Measurements from ENCODE around the gene SF3B5.
"Not testable (repeated sequence)": the region's sequence is repeated elsewhere in the genome, so short reads cannot be mapped to it uniquely, and the experiment has no call there.

The SF3B5 gene

GRCh38 chr6:144104898-144105487, 9.6 kb upstream of the SF3B5 start:
- peak; percentile 85 for DNase-seq (ENCODE audit: low spot score)

DNA sequence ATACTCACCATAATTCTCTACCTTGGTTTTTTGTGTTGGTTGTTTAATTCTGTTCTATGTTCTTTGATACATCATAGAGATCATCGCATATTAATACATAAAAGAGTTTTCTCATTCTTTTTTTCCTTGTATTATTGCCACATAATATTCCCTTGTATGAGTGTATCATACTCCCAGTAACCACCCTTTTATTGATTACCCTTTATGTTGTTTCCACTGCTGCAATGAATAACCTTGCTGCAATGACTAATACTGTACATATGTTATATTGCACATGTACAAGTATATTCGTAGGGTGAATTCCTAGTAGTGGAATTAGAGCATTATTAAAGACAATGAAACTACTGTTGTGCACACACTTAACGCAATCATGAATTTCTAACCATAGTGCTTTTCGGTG, 9.1 kb upstream of the SF3B5 start:
- DNase-seq (ENCODE audit: low spot score) = no peak

- DNase-seq (ENCODE audit: low spot score) = no peak
These were observed 7.7 kb upstream of the SF3B5 start for GRCh38 chr6:144103026-144103563.

DNA sequence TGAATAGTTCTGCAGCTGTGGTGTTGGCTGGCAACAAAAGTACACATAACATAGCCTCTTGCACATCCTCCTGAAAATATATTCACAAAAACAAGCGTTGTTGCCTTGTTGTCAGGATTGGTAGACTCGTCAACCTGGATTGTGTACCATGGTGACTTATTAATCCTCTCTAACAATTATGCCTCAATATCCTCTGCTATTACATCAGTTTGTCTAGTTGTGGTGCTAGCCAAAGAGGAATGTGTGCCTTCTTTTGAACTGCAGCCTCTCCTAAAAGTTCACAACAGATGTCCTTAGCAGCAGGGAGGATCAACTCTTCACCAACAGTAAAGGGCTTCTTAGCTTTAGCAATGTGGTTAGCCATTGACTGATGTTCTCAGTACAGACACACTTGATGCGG, 3.6 kb upstream of the SF3B5 start:
- DNase-seq (ENCODE audit: low spot score) = no peak

- DNase-seq (ENCODE audit: low spot score) = no peak
These were observed 641 bp downstream of the SF3B5 start for GRCh38 chr6:144094731-144095133.

GRCh38 chr6:144093658-144094057, 1.7 kb downstream of the SF3B5 start:
- DNase-seq (ENCODE audit: low spot score) = no peak

DNA sequence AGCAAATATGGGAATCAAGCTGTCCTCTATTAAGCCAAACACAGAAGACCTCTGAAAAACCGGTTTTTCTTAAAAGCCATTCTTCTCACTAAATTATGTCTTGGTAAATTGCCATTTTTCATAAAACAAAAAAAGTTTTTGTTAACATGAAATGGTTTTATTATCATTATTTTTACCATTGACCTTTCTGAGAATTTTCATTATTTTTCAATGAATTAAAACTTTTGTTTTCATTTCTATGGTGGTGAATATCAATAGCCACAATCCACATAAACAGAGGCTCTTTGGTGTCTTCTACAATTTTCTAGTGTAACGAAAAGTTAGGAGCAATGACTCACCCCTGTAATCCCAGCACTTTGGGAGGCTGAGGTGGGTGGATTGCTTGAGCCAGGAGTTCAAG, 2.1 kb downstream of the SF3B5 start:
- no peak for DNase-seq (ENCODE audit: low spot score)

DNA sequence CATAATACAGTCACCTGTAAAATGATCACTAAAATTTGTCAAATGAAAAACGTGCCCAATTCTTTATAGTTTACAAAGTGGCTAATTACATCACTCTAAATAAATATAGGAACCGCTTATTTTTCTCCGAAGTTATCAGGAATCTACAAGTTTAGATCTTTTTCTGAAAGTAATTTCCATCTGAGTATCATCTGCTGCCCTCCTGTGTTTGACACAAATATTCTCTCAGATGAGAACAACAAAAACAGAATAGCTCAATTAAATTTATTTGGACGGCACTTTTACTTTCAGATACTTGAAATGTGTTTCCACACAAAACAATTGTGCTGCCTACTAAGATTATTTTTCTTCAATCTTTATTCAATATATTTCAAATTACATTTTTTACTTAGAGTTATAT, 5.0 kb downstream of the SF3B5 start:
- no peak for DNase-seq (ENCODE audit: low spot score)

DNA sequence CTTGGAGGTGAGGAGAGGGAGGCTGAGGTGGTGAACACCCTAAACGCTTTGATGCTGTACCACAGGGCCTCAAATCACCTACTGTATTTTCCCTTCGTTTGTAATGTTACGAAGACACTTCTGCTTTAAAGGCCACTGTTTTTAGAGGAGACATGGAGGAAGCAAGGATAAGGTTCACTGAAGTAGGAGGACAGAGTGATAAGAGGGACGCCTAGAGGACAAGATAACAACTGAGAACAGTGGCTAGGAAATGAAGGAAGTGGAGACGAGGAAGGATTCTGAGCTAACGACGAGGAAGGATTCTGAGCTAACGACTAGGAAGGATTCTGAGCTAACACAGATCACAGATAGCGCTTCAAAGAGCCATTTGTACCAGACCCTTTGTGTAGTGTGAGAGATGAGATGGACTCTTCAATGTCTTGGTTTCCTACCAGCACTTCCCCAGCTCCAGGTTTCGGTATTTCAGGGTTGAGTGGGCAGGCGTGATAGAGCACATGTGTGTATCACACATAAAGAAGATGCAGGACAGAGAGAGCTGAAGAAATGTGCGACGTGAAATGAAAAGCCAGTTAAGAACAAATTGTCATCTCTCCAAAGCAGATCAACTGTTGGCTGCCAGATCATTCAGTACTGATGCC, 7.5 kb downstream of the SF3B5 start:
- DNase-seq (ENCODE audit: low spot score) = no peak

DNA sequence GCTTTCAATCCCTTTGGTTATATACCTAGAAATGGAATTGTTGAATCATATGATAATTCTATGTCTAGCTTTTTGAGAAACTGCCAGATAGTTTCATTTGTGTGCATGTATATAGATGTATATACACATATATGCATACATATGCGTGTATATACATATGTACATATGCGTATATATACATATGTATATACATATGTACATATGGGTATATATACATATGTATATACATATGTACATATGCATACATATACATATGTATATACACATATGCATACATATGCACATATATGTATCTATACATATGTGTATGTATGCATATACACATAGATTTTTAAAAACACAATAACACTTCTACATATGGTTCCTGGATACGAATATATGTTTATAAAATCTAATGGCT, 8.4 kb downstream of the SF3B5 start:
- no peak for DNase-seq (ENCODE audit: low spot score)

DNA sequence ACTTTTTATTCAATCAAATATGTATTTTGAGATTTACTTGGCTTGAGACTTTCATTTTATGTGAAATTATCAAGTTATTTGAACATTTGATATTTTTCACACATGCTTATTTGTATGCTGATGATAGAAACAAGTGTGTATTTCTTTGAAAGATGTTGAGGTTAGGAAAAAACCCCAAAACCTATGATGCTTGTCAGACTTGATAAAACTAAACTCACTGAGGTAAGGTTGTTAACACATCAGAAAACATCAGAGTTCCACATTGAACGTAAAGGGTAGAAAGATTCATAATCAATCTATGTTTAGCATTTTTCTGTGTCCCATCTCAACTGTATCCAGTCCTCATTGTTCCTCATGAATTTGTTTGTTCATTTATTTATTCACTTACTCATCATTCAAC, 12.2 kb downstream of the SF3B5 start:
- DNase-seq (ENCODE audit: low spot score) = no peak

DNA sequence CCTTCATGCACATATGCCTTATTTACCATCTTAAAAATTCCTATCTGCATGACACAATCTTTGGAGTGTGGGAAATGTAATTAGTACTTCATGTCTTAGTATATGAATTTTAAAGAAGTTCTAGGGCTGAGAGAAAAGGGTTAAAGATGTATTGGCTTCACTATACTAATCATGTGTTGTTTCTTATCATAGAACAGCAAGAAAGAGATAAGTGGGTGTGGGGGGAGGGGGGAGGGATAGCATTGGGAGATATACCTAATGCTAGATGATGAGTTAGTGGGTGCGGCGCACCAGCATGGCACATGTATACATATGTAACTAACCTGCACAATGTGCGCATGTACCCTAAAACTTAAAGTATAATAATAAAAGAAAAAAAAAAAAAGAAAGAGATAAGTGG, 13.0 kb downstream of the SF3B5 start:
- DNase-seq (ENCODE audit: low spot score) = not testable (repeated sequence)

DNA sequence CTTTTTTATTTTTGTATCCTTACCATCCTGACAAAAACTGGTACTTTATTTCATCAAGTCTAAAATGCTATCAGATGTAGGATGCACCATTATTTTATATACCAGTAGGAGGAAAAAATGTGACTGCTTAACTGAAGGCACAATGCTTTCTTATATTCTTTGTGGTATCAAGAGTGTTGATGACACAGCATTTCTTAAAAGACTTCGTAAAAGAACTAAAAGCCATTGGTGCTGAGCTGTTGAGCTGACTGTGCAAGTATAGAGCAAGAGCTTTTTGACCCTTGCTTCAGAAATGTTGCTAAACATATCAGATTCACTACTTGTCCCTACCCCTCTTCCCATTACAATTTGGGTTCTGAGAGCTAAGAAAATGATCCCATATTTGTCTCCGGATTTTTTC, 17.5 kb downstream of the SF3B5 start:
- DNase-seq (ENCODE audit: low spot score) = no peak

DNA sequence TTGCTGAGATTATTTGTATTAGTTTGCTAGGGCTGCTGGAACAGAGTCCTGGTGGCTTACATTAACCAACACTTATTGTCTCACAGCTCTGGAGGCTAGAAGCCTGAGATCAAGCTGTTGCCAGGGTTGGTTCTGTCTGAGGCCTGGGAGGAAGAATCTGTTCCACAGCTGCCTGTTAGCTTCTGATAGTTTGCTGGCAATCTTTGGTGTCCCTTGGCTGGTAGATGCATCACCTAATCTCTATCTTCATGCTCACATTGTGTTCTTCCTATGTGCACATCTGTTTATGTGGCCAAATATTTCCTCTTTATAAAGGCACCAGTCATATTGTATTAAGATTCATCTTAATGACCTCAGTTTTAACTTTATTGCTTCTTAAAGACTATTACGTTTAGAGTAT, 19.5 kb downstream of the SF3B5 start:
- no peak for DNase-seq (ENCODE audit: low spot score)

DNA sequence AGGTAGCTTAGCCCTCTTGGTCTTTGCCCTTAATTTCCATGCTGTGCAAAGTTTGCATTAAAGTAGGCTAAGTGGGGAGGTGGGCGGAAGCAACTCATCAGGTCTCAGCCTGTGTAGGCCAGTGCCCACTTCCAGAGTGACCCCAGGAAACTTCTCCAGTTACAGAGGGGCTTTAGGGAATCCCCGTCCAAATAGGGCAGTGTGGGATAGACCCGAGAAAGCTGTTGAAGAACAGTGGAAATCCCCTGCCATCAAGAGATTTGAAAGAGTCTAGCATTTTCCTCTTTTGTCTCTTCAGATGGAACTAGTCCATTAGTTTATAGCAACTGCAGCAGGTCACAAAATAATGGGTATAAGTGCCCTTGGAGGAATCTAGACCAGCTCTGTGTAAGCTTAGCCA, 20.2 kb downstream of the SF3B5 start:
- DNase-seq (ENCODE audit: low spot score) = no peak

- DNase-seq (ENCODE audit: low spot score) = no peak
These were observed 22.3 kb downstream of the SF3B5 start for GRCh38 chr6:144073024-144073423.

DNA sequence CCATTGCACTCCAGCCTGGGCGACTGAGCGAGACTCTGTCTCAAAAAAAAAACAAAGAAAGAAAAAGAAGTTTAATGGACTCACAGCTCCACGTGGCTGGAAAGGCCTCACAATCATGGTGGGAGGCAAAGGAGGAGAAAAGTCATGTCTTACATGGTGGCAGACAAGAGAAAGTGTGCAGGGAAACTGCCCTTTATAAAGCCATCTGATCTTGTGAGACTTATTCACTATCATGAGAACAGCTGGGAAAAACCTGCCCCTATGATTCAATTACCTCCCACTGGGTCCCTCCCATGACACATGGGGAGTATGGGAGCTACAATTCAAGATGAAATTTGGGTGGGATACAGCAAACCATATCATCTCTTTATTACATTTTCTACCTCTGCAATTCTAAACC, 25.9 kb downstream of the SF3B5 start:
- DNase-seq (ENCODE audit: low spot score) = no peak

DNA sequence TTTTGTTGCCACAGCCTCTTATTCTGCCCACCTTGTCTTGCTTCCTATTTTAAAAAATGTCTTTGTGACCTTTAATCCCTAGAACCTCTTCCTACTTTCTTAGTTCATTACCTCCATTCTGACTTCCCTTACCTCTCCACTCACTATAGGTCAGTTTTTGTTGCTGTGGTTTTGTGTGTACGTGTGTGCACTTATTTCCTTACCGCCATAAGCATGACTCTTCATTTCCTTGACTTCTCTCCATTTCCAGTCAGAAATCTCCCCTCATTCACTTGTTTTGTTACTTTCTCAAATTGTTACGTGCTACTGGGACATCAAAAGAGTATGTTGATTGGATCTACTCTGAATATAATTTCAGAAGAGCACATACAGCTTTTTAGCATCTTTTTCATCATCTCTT, 26.6 kb downstream of the SF3B5 start:
- DNase-seq (ENCODE audit: low spot score) = no peak

DNA sequence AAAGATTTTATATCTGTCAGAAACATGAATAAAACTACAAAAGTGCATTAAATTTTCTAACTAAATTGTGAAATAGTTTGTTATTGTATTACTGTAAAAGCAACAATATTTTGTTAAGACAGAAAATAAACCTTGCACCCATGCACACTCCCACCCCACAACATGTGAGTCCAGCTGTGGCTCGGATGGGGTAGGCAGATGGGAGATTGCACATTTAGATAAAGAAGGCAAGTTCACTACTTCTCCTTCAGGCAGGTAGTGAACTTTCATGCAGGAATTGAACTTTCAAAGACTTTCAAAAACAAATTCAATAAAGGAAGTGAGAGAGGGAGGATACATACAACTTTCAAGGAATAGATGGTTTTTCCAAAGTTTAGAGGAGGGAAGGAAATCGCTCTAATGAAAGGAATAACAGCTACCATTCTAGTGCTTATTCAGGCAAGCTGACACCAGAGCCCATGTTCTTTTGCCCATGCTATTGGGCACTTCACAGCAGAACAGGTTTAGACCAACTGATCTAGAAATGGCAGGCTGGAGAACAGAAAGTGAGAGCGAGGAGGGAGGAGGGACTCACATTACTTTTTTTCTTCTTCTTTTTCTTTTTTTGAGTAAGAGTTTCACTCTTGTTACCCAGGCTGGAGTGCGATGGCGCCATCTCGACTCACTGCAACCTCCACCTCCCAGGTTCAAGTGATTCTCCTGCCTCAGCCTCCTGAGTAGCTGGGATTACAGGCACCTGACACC, 28.5 kb downstream of the SF3B5 start:
- no peak for DNase-seq (ENCODE audit: low spot score)

DNA sequence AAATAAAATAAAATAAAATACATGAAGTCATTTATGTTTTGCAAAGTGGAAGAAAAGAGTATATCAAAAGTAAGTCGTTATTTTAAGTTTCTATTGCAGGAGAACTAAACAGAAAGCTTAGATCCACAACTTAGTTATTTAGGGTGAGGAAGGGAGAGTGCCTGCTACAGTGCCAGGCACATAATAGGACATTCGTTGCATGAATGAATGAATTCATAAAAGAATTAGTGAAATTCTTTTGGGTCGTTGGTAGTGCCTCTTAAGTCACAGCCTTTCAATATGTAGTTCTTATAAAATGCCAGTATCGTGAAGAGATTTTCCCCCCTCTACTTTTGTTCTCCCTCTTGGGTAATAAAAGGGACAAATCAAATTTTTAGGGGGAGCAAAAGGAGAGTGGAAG, 29.1 kb downstream of the SF3B5 start:
- DNase-seq (ENCODE audit: low spot score) = no peak

DNA sequence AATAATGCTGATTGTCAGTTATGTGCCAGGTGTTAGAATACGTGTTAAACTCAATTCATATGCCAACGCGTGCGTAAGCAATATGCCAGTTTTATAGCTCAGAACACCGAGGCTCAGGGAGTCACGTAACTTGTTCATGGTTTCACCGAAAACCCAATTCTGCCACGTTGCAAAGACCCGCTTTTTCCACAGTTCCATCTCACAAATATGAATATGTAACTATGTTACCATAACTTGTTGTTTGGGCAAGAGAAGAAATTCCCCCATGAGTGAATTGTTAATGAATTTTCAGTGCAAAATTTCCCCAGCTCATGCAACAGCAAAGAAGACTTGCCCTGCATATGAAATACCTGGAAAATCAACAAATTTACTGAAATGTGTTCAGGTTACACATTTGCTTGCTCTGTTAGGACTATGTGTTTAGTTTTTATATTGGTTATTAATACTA, 30.1 kb downstream of the SF3B5 start:
- no peak for DNase-seq (ENCODE audit: low spot score)

DNA sequence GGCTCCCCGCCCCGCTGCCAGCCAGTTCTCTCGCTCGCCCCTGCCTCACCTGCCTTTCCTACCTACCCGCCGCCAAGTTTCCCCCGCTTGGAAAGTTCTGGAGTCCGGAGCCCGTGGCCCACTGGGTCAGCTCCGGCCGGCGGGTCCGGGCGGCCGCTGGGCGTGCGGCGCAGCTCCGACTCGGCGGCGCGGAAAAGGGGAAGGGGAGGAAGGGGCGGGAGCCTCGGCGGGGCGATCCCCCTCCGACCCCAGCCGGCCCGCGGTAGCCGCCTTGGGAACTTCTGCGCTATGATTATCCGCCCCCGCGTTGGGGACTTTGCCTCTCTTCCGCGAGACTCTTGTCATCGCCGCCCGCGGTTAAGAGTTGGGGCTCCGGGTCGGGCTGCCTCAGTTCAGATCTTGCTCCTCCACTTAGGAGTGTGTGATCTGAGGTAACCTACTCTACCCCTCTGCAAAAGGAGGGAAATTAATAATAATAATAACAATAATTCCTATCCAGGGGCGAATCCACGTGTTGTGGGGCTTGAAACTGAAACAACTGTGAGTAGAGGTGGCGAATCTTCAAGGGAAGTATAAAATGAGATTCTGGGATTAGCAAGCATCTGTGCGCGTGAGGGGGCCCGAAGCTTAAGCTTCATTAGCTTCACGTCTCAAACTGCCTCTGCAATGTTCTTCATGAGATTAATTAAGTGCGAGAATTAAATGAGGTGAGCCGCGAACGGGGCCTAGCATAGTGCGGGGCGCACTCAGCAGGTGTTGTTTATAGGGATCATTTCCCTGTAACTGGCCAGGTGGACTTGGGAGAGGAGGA, 30.8 kb downstream of the SF3B5 start:
- DNase-seq (ENCODE audit: low spot score) = peak; percentile 35
